Thyroid gland (tissue), 4 donors: Measurements from ENCODE around the gene CFH. TPM values are rescaled to one million over a fixed set of nuclear protein-coding genes. Genes with fewer than 3 reads are reported as not detected.
"Not testable (repeated sequence)": the region's sequence is repeated elsewhere in the genome, so short reads cannot be mapped to it uniquely, and the experiment has no call there.

ENCODE experiments used
- DNase-seq, 2 donors: peaks; one replicate each; pipeline ENCODE4 v3.0.0-alpha.2; 2019
- H3K27ac ChIP-seq, 3 donors: fragments of 200-600 bp; sonication (generic); 1 replicate in 2 of 3; 2 replicates in 1 of 3; pipeline ENCODE4 v1.5.1; 2016 to 2019; ENCODE audit warnings: mild to moderate bottlenecking in 1 of 3, moderate library complexity in 1 of 3
- H3K27me3 ChIP-seq: fragments of 200-600 bp; sonication (generic); one replicate; pipeline ENCODE4 v1.5.1; 2019
- H3K36me3 ChIP-seq, 2 donors: fragments of 200-600 bp; sonication (generic); one replicate each; pipeline ENCODE4 v1.5.1; 2016 to 2019
- H3K4me1 ChIP-seq, 2 donors: fragments of 200-600 bp; sonication (generic); one replicate each; pipeline ENCODE4 v1.5.1; 2017 to 2019
- H3K4me3 ChIP-seq, 3 donors: fragments of 200-600 bp; sonication (generic); replicated peaks in 1 of 3; 1 replicate in 2 of 3; 2 replicates in 1 of 3; pipeline ENCODE4 v1.5.1; 2016; ENCODE audit warnings: mild to moderate bottlenecking in 1 of 3
- H3K9me3 ChIP-seq: fragments of 200-600 bp; sonication (generic); one replicate; pipeline ENCODE4 v1.5.1; 2017
- POLR2A ChIP-seq, 2 donors: fragments of 450-650 bp; IDR thresholded peaks; one replicate each; pipeline ENCODE4 v1.6.1; 2017; ENCODE audit warnings: antibody characterized with exemption in 2 of 2, mild to moderate bottlenecking in 2 of 2, moderate library complexity in 1 of 2
- WGBS, 2 donors: methylation state at CpG; one replicate each; pipeline ENCODE4 v1.1.5; 2017; 5-methylcytosine and 5-hydroxymethylcytosine counted together
- intact Hi-C: fragments of 100-400 bp; cut with DNase I; formaldehyde crosslinking; loops from one replicate; pipeline ENCODE4 v1.15.1; 2023
- total RNA-seq, 4 donors: library from RNA; depleted of rRNA; stranded (reverse); fragments of >200 nt; gene quantifications; one replicate each; pipeline ENCODE4 v1.2.3, GENCODE V29; 2016
- TF ChIP-seq, protein P1 (sequence below), 6 experiments: fragments of 200-600 bp in 3 of 6; fragments of 450-650 bp in 3 of 6; sonication (generic) in 3 of 6; IDR thresholded peaks; one replicate each; pipeline ENCODE4 v1.5.1; 2016 to 2019; ENCODE audit warnings: antibody characterized with exemption in 6 of 6, mild to moderate bottlenecking in 2 of 6, inconsistent platforms in 1 of 6, moderate library complexity in 1 of 6

The CFH gene
- total RNA-seq, 4 donors from 2014 or later = 93.0 to 422 (median 229) TPM

DNA sequence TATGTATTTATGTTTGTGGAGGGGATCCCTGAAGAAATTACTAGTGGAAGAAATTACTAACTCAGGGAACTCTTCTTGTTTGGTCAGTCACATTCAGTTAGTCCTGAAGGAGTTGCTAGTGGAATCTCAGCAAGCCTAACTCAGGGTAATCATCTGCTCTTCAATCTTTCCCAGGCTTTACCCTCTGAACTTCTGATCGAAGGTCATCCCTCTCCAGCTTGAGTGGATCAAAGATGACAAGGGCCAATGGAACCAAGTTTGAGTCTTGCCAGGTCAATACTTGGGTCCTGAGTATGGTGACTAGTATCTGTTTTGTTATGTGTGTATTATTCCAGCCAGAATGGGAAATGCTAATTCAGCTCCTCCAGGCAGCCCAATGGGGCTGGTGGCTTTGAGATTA, 49.3 kb downstream of the CFH start:
- no peaks in the 10 kb centered on the region for H3K9me3 ChIP-seq
- intact Hi-C loops = no loop called here
- 63 to 81% methylated on average over 1 of the region's 1 CpG for WGBS, 2 donors
- DNase-seq = no peak
- no peaks in the 10 kb centered on the region for H3K4me1 ChIP-seq
- H3K27ac ChIP-seq = no peak overlapping the region
- no peaks in the 10 kb centered on the region for H3K27me3 ChIP-seq
- H3K36me3 ChIP-seq = no peaks in the 10 kb centered on the region
- TF ChIP-seq, protein P1, sequence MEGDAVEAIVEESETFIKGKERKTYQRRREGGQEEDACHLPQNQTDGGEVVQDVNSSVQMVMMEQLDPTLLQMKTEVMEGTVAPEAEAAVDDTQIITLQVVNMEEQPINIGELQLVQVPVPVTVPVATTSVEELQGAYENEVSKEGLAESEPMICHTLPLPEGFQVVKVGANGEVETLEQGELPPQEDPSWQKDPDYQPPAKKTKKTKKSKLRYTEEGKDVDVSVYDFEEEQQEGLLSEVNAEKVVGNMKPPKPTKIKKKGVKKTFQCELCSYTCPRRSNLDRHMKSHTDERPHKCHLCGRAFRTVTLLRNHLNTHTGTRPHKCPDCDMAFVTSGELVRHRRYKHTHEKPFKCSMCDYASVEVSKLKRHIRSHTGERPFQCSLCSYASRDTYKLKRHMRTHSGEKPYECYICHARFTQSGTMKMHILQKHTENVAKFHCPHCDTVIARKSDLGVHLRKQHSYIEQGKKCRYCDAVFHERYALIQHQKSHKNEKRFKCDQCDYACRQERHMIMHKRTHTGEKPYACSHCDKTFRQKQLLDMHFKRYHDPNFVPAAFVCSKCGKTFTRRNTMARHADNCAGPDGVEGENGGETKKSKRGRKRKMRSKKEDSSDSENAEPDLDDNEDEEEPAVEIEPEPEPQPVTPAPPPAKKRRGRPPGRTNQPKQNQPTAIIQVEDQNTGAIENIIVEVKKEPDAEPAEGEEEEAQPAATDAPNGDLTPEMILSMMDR (IDR thresholded peaks at IDR 0.05) = no peak
- TF ChIP-seq POLR2A (IDR thresholded peaks at IDR 0.05) = no peak
- H3K4me3 ChIP-seq = no peak overlapping the region

DNA sequence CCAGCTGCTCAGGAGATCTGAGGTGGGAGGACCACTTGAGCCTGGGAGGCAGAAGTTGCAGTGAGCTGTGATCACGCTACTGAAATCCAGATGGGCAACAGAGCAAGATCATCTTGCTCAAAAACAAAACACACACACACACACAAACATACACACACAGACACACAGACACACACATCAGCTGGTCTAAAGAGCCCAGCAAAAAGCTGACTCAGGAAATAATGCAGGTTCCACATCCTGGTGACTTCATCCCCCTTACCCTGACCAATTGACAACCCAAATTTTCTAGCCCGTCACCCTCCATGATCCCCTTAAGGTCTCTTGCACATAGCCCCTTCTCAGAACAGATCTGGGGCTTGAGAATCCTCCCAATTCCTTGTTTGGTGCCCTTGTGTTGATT, 58.0 kb downstream of the CFH start:
- H3K4me1 ChIP-seq, intact Hi-C loops, H3K27ac ChIP-seq, H3K9me3 ChIP-seq, H3K27me3 ChIP-seq, DNase-seq, H3K36me3 ChIP-seq, H3K4me3 ChIP-seq: not testable (repeated sequence)
- 83 to 90% methylated on average over 2 of the region's 2 CpGs for WGBS, 2 donors

DNA sequence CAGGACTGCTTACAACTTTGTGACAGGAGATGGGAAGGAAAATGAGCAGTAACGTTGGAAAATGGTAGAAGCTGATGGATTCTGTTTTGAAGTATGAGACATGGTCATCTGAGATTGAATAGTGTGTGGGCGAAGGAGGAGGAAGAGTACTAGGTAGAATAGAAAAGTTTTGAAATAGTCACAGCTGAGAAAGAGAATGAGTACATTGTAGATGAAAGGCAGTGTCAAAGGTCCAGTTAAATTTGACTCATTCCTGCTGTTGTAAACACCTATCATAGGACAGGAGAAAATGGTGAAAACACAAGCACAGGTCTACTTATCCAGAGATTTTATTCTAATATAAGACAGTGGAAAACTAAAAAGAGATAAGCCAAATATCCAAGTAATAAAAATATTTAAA, 66.0 kb downstream of the CFH start:
- no peak overlapping the region for H3K27ac ChIP-seq
- no peak for DNase-seq
- H3K27me3 ChIP-seq = no peaks in the 10 kb centered on the region
- TF ChIP-seq, protein P1 (IDR thresholded peaks at IDR 0.05) = no peak
- TF ChIP-seq POLR2A (IDR thresholded peaks at IDR 0.05) = no peak
- intact Hi-C loops = no loop called here
- no peaks in the 10 kb centered on the region for H3K36me3 ChIP-seq
- H3K4me1 ChIP-seq = no peaks in the 10 kb centered on the region
- H3K4me3 ChIP-seq = no peak overlapping the region
- WGBS, 2 donors = 87 to 91% methylated on average over 2 of the region's 2 CpGs
- H3K9me3 ChIP-seq = no peaks in the 10 kb centered on the region

DNA sequence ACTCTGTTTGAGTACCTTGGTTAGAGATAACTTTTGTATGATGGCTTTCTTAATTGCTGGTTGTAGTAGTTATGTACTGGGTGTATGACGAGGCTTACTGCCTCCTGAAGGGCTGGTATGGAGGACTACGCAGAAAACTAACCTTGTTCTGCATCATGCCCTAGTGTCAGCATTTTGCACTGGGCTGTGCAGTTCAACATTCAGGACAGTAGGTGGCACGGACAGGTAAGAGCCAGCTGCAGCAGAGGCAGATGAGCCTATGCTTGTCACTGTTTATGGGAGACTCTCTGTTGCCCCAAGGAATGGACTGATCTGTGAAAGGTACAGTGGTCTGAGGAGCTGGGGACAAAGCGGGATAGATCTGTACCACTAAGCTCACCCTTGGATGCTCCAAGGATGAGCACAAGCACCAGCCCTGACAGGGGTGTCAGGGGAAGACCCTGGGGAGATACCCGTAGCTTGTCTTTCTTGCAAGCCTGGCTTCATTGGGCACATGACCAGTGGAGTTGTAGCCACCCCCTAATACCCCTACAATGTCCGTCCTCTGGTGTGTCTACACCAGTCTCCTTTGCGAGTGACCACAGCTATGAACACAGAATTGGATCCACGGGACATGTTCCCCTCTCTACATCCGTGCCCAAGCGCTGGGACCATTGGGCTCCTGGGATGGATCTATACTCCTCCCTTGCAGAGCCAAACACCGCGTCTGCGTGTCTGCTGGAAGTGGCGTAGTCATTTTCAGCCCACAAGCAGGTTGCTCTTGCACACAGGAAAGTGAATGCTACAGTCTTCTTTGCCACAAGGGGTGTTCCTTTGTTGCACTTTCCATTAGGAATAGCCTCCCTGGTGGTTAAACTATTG, 71.7 kb downstream of the CFH start:
- Histone ChIP-seq H3K27ac (no peak overlapping the region), H3K4me3 (no peak overlapping the region), H3K36me3 (no peaks in the 10 kb centered on the region), H3K9me3 (no peaks in the 10 kb centered on the region), H3K27me3 (no peaks in the 10 kb centered on the region), H3K4me1 (no peaks in the 10 kb centered on the region)
- intact Hi-C loops = no loop called here
- no peak for TF ChIP-seq POLR2A (IDR thresholded peaks at IDR 0.05)
- TF ChIP-seq, protein P1 (IDR thresholded peaks at IDR 0.05) = peak in 2 of 6 experiments; percentile 7 to 52
- WGBS, 2 donors = 85 to 86% methylated on average over 12 to 14 of the region's 14 CpGs
- DNase-seq = peak in 1 of 2 donors; percentile 48

DNA sequence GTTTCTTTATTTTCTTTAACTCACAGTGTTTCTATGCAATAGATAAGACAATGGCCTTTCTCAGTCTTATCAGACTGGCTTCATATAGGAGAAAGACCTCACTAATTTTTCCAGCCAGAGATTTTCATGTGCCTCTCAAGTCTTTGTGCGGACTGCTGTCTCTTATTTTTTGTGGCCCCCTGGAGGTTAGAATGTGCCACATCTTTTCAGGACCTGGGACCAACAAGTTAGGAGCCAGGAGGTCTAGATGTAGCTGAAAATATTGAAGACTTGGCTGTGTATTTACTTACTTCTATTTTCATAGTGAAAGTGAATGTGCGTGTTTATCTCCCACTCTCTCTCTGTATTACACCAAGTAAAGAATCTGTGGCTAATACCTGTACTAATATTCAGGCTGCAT, 80.7 kb downstream of the CFH start:
- no peak overlapping the region for H3K4me3 ChIP-seq
- TF ChIP-seq POLR2A (IDR thresholded peaks at IDR 0.05) = no peak
- TF ChIP-seq, protein P1 (IDR thresholded peaks at IDR 0.05) = no peak
- no peaks in the 10 kb centered on the region for H3K9me3 ChIP-seq
- WGBS, 2 donors = 98% methylated on average over 2 of the region's 2 CpGs
- DNase-seq = no peak
- no peaks in the 10 kb centered on the region for H3K36me3 ChIP-seq
- H3K27me3 ChIP-seq = no peaks in the 10 kb centered on the region
- H3K27ac ChIP-seq = no peak overlapping the region
- intact Hi-C loops = no loop called here
- no peaks in the 10 kb centered on the region for H3K4me1 ChIP-seq
